ENCODE data around the gene NRP2. TPM values are rescaled to one million over a fixed set of nuclear protein-coding genes. Genes with fewer than 3 reads are reported as not detected.

Gene NRP2
- total RNA-seq, 4 donors from 2014 or later, result 41.1 to 119 (median 52.4) TPM

DNA sequence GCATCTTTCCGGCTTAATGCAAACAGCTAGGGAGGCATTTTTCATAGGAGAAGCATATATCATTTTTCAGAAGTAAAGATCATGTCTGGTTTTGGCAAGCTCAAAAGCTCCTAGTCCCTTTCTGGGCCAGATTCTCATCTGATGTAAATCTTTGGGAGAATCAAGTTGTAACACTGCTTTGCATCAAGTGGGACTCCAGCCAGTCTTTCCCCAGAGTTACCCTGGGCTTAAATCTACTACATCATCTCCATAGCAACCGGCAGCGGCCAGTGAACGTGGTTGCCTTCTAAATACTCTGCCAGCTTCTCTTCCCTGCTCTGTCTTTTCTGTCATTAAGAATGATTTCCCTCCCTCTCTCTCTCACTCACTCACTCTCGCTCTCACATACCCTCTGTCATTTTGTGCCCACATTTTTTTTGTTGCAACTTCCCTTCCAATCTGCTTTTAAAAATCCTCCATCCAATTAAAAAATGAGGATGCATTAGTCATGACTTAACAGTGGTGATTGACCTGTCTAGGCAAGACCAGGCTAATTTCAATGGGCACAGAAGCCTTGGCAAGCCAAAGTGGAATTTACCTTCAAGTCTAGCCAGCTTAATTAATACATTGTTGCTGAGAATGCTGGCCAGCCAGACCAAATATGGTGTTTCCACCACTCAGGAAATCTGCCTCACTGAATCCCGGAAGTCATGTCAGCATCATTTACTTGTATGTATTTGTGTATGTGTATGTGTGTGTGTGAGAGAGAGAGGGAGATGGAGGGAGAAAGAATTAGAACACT is 93.0 kb downstream of the NRP2 start:
- TF ChIP-seq, protein P1, sequence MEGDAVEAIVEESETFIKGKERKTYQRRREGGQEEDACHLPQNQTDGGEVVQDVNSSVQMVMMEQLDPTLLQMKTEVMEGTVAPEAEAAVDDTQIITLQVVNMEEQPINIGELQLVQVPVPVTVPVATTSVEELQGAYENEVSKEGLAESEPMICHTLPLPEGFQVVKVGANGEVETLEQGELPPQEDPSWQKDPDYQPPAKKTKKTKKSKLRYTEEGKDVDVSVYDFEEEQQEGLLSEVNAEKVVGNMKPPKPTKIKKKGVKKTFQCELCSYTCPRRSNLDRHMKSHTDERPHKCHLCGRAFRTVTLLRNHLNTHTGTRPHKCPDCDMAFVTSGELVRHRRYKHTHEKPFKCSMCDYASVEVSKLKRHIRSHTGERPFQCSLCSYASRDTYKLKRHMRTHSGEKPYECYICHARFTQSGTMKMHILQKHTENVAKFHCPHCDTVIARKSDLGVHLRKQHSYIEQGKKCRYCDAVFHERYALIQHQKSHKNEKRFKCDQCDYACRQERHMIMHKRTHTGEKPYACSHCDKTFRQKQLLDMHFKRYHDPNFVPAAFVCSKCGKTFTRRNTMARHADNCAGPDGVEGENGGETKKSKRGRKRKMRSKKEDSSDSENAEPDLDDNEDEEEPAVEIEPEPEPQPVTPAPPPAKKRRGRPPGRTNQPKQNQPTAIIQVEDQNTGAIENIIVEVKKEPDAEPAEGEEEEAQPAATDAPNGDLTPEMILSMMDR (IDR thresholded peaks at IDR 0.05), result no peak
- ATAC-seq (ENCODE audit: low FRiP score), result no peak
- no peak for DNase-seq (ENCODE audit: low spot score)

- ATAC-seq (ENCODE audit: low FRiP score), result no peak
- peak; percentile 39 for DNase-seq (ENCODE audit: low spot score)
- TF ChIP-seq, protein P1 (IDR thresholded peaks at IDR 0.05), result no peak
Measured at GRCh38 chr2:205776139-205776538, 93.8 kb downstream of the NRP2 start.

GRCh38 chr2:205776720-205777119 is 94.4 kb downstream of the NRP2 start:
- ATAC-seq (ENCODE audit: low FRiP score) (no peak), DNase-seq (ENCODE audit: low spot score) (no peak)
- TF ChIP-seq, protein P1 (IDR thresholded peaks at IDR 0.05), result no peak

DNA sequence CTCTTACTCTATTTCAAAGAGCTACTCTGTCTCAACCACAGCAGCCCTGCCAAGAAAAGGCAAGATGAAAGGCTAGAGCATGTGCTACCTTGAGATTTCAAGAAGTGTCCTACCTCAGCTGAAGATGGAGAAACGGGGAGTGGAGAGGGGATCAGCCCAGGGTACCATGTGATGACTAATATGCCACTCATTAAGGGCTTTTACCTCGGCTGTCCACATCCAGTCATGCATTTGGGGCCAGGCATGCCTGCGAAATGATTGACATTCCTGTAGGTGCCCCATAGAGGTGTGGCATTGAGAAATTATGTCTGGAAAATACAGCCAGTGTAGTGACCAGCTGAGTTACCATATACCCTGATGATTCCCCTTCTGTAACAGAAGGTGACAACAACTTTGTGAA is 96.1 kb downstream of the NRP2 start:
- ATAC-seq (ENCODE audit: low FRiP score) (no peak), DNase-seq (ENCODE audit: low spot score) (no peak)
- TF ChIP-seq, protein P1 (IDR thresholded peaks at IDR 0.05), result no peak

- DNase-seq (ENCODE audit: low spot score) (no peak), ATAC-seq (ENCODE audit: low FRiP score) (no peak)
- TF ChIP-seq, protein P1 (IDR thresholded peaks at IDR 0.05), result no peak
Measured at GRCh38 chr2:205780645-205781044, 98.3 kb downstream of the NRP2 start.

GRCh38 chr2:205781244-205781931 is 99.1 kb downstream of the NRP2 start:
- DNase-seq (ENCODE audit: low spot score), result no peak
- TF ChIP-seq, protein P1 (IDR thresholded peaks at IDR 0.05), result no peak
- ATAC-seq (ENCODE audit: low FRiP score), result no peak

Data from omental fat pad (tissue), 4 donors.